H1 (cell line): ENCODE results near the gene CAB39L. TPM values are rescaled to one million over a fixed set of nuclear protein-coding genes. Genes with fewer than 3 reads are reported as not detected.

ENCODE experiments used
- CTCF ChIA-PET: fragments of 300-600 bp; sonication (Branson Sonifier 250); formaldehyde crosslinking; loops from one replicate; lab custom pipeline; 2021; ENCODE audit not compliant: partially characterized antibody; lab: Charles Lee
- POLR2A ChIA-PET: fragments of 300-600 bp; sonication (Branson Sonifier 250); formaldehyde crosslinking; loops from one replicate; lab custom pipeline; 2021; ENCODE audit warnings: inconsistent platforms; ENCODE audit not compliant: partially characterized antibody; lab: Charles Lee
- DNase-seq, 2 experiments: peaks; one replicate each; pipeline versions ENCODE4 v3.0.0 to v3.0.0-alpha.2; 2010 to 2022; ENCODE audit warnings: low spot score in 2 of 2, low read depth in 1 of 2, mixed read lengths in 1 of 2
- FAIRE-seq: peaks from 2 replicates; lab custom pipeline; 2011; peaks lifted over from hg19 to GRCh38; lab: Jason Lieb, UNC
- H2AFZ ChIP-seq: 2 replicates; pipeline ENCODE4 v1.8.1; 2012; ENCODE audit warnings: low read length, inconsistent platforms
- H2AK5ac ChIP-seq: 2 replicates; pipeline ENCODE4 v1.6.1; 2013; ENCODE audit warnings: low read depth, low read length
- H2BK120ac ChIP-seq: replicated peaks from 2 replicates; pipeline ENCODE3; 2013; ENCODE audit warnings: low read depth, low read length, inconsistent platforms
- H2BK12ac ChIP-seq: 2 replicates; pipeline ENCODE4 v1.6.1; 2013; ENCODE audit warnings: low read depth, low read length
- H2BK15ac ChIP-seq: 2 replicates; pipeline ENCODE4 v1.6.1; 2013; ENCODE audit warnings: low read length
- H2BK20ac ChIP-seq: 2 replicates; pipeline ENCODE4 v1.6.1; 2013; ENCODE audit warnings: low read length
- H2BK5ac ChIP-seq: 2 replicates; pipeline ENCODE4 v1.6.1; 2013; ENCODE audit warnings: low read depth, low read length
- H3K14ac ChIP-seq: 2 replicates; pipeline ENCODE4 v1.6.1; 2013; ENCODE audit warnings: inconsistent platforms; ENCODE audit not compliant: insufficient read length
- H3K18ac ChIP-seq: 2 replicates; pipeline ENCODE4 v1.6.1; 2013; ENCODE audit warnings: low read length; ENCODE audit errors: extremely low read depth
- H3K23ac ChIP-seq: 2 replicates; pipeline ENCODE4 v1.6.1; 2013; ENCODE audit warnings: inconsistent platforms; ENCODE audit not compliant: insufficient read length
- H3K23me2 ChIP-seq: 2 replicates; pipeline ENCODE4 v1.6.1; 2013; ENCODE audit warnings: low read depth, low read length
- H3K27ac ChIP-seq: 2 replicates; pipeline ENCODE4 v1.6.1; 2011; ENCODE audit warnings: low read depth, low read length, inconsistent platforms
- H3K27me3 ChIP-seq, 4 experiments: replicated peaks in 1 of 4; 1 replicate in 1 of 4; 2 replicates in 3 of 4; pipeline versions ENCODE4 v1.6.1 to v1.8.1; 2011 to 2013; ENCODE audit warnings: low read length in 3 of 4, mild to moderate bottlenecking in 3 of 4, inconsistent platforms in 2 of 4, mixed read lengths in 2 of 4, moderate library complexity in 1 of 4; ENCODE audit not compliant: control insufficient read depth in 3 of 4, insufficient read depth in 3 of 4; ENCODE audit errors: extremely low read depth in 1 of 4
- H3K36me3 ChIP-seq, 4 experiments: 2 replicates each; pipeline versions ENCODE4 v1.6.1 to v1.8.1; 2011 to 2013; ENCODE audit warnings: mild to moderate bottlenecking in 4 of 4, low read length in 3 of 4, moderate library complexity in 2 of 4, control low read depth in 1 of 4, inconsistent platforms in 1 of 4; ENCODE audit not compliant: insufficient read depth in 4 of 4, control insufficient read depth in 2 of 4
- H3K4ac ChIP-seq: replicated peaks from 2 replicates; pipeline ENCODE3; 2013; ENCODE audit warnings: low read length, low read depth, mixed read lengths, inconsistent platforms; ENCODE audit not compliant: insufficient read length
- H3K4me1 ChIP-seq, 4 experiments: replicated peaks in 1 of 4; 1 replicate in 1 of 4; 2 replicates in 3 of 4; pipeline versions ENCODE4 v1.6.1 to v1.8.1; 2011 to 2013; ENCODE audit warnings: low read length in 3 of 4, inconsistent platforms in 2 of 4, mixed read lengths in 1 of 4; ENCODE audit not compliant: insufficient read depth in 4 of 4, control insufficient read depth in 3 of 4
- H3K4me2 ChIP-seq, 2 experiments: 2 replicates each; pipeline versions ENCODE4 v1.6.1 to v1.8.1; 2011 to 2013; ENCODE audit warnings: low read depth in 2 of 2, low read length in 2 of 2, control low read depth in 1 of 2, inconsistent platforms in 1 of 2, mild to moderate bottlenecking in 1 of 2; ENCODE audit not compliant: insufficient read depth in 1 of 2
- H3K4me3 ChIP-seq, 4 experiments: fragments of 200-600, 300-600 bp in 1 of 4; sonication (generic), shearing (Covaris generic), sonication (Bioruptor Twin) in 1 of 4; 2 replicates each; pipeline versions ENCODE4 v1.5.1 to v1.8.1; 2011 to 2016; ENCODE audit warnings: low read length in 4 of 4, low read depth in 3 of 4, control low read depth in 2 of 4, inconsistent platforms in 2 of 4, mild to moderate bottlenecking in 2 of 4, mixed read lengths in 1 of 4, moderate library complexity in 1 of 4; ENCODE audit not compliant: insufficient read depth in 2 of 4; ENCODE audit errors: extremely low read depth in 1 of 4
- H3K56ac ChIP-seq: replicated peaks from 2 replicates; pipeline ENCODE3; 2013; ENCODE audit warnings: low read depth, mild to moderate bottlenecking, mixed read lengths, low read length, inconsistent platforms; ENCODE audit not compliant: insufficient read length
- H3K79me1 ChIP-seq: 2 replicates; pipeline ENCODE4 v1.6.1; 2013; ENCODE audit warnings: low read depth, low read length, control low read depth
- H3K79me2 ChIP-seq, 2 experiments: 2 replicates each; pipeline versions ENCODE4 v1.6.1 to v1.8.1; 2012 to 2013; ENCODE audit warnings: low read length in 2 of 2, mild to moderate bottlenecking in 2 of 2, inconsistent platforms in 1 of 2; ENCODE audit not compliant: insufficient read depth in 2 of 2, control insufficient read depth in 1 of 2
- H3K9ac ChIP-seq, 4 experiments: replicated peaks in 1 of 4; 1 replicate in 1 of 4; 2 replicates in 3 of 4; pipeline versions ENCODE4 v1.6.1 to v1.8.1; 2011 to 2013; ENCODE audit warnings: low read depth in 3 of 4, low read length in 3 of 4, control low read depth in 2 of 4, mild to moderate bottlenecking in 2 of 4, moderate library complexity in 2 of 4, inconsistent platforms in 1 of 4; ENCODE audit errors: extremely low read depth in 1 of 4
- H3K9me3 ChIP-seq, 2 experiments: 2 replicates each; pipeline versions ENCODE4 v1.6.1 to v1.8.1; 2012 to 2013; ENCODE audit warnings: mild to moderate bottlenecking in 2 of 2, moderate library complexity in 2 of 2, control low read depth in 1 of 2, inconsistent platforms in 1 of 2, low read depth in 1 of 2, low read length in 1 of 2, mixed read lengths in 1 of 2; ENCODE audit not compliant: insufficient read depth in 2 of 2
- H4K20me1 ChIP-seq, 2 experiments: replicated peaks in 1 of 2; 2 replicates each; pipeline versions ENCODE3 to v1.8.1; 2011 to 2013; ENCODE audit warnings: inconsistent platforms in 2 of 2, low read length in 2 of 2, mild to moderate bottlenecking in 1 of 2; ENCODE audit not compliant: insufficient read depth in 2 of 2, control insufficient read depth in 1 of 2
- H4K5ac ChIP-seq: 2 replicates; pipeline ENCODE4 v1.6.1; 2013; ENCODE audit warnings: low read length, low read depth, mixed read lengths, inconsistent platforms; ENCODE audit not compliant: insufficient read length
- H4K8ac ChIP-seq: 2 replicates; pipeline ENCODE4 v1.8.0; 2013; ENCODE audit warnings: mild to moderate bottlenecking, moderate library complexity, low read length, inconsistent platforms; ENCODE audit not compliant: insufficient read depth; ENCODE audit errors: extremely low read depth
- H4K91ac ChIP-seq: replicated peaks from 2 replicates; pipeline ENCODE3; 2013; ENCODE audit warnings: low read length, mixed read lengths, inconsistent platforms; ENCODE audit not compliant: insufficient read length
- CBX5 ChIP-seq: fragments of 300-800, 300-1000 bp; sonication (generic); IDR thresholded peaks from 2 replicates; pipeline ENCODE4 v1.7.1; 2016; ENCODE audit warnings: antibody characterized with exemption, low read length, low read depth
- CBX8 ChIP-seq: fragments of 300-800, 300-1000 bp; sonication (generic); IDR thresholded peaks from 2 replicates; pipeline ENCODE4 v1.7.1; 2016; ENCODE audit warnings: low read depth, low read length, borderline replicate concordance
- CTBP2 ChIP-seq: IDR thresholded peaks from 2 replicates; pipeline ENCODE4 v1.7.0; 2011; ENCODE audit warnings: borderline replicate concordance, mild to moderate bottlenecking, moderate library complexity, mixed read lengths, low read length; ENCODE audit not compliant: insufficient read depth, insufficient read length
- KDM1A ChIP-seq: fragments of 200-600, 300-600 bp; sonication (generic); IDR thresholded peaks from 2 replicates; pipeline ENCODE4 v1.7.1; 2016; ENCODE audit warnings: mild to moderate bottlenecking, low read length, borderline replicate concordance
- PHF8 ChIP-seq: fragments of 200-600 bp; sonication (generic); conservative IDR thresholded peaks from 2 replicates; pipeline ENCODE4 v1.7.1; 2012; ENCODE audit warnings: low read depth, mild to moderate bottlenecking, inconsistent platforms, low read length, moderate library complexity
- SIRT6 ChIP-seq: IDR thresholded peaks from one replicate; pipeline ENCODE4 v1.7.1; 2012; ENCODE audit warnings: low read length, inconsistent platforms
- SP2 ChIP-seq: IDR thresholded peaks from 2 replicates; pipeline ENCODE4 v1.6.1; 2012; ENCODE audit warnings: mild to moderate bottlenecking, low read length, inconsistent platforms
- TCF12 ChIP-seq: IDR thresholded peaks from 2 replicates; pipeline ENCODE4 v1.6.1; 2011; ENCODE audit warnings: low read depth, mild to moderate bottlenecking, low read length
- ZNF274 ChIP-seq: IDR thresholded peaks from 2 replicates; pipeline ENCODE4 v1.7.0; 2012; ENCODE audit warnings: low read length, borderline replicate concordance; ENCODE audit errors: extremely low read depth
- WGBS, 2 experiments: shearing (Covaris generic) in 1 of 2; methylation state at CpG; one replicate each; pipeline versions ENCODE4 v1.1.6 to v1.1.7; 2013 to 2015; ENCODE audit warnings: low lambda C conversion rate in 2 of 2, mixed read lengths in 2 of 2, inconsistent platforms in 1 of 2, low coverage in 1 of 2, missing lambda C conversion rate in 1 of 2; ENCODE audit not compliant: insufficient replicate concordance in 2 of 2, insufficient coverage in 1 of 2, insufficient read length in 1 of 2; ENCODE audit errors: extremely low coverage in 1 of 2, missing lambda C conversion rate in 1 of 2; 5-methylcytosine and 5-hydroxymethylcytosine counted together
- polyA plus RNA-seq, 7 experiments: library from polyadenylated mRNA; depleted of rRNA in 3 of 7; stranded (reverse) in 5 of 7; unstranded in 2 of 7; fragments of >200 nt in 5 of 7; fragments of 200-250 nt in 2 of 7; gene quantifications; 1 replicate in 5 of 7; 2 replicates in 1 of 7; 4 replicates in 1 of 7; pipeline versions ENCODE4 v1.2.1 to v1.2.3, GENCODE V29; 2011 to 2013; ENCODE audit warnings: missing spikeins in 2 of 7, mixed read lengths in 2 of 7
- total RNA-seq: library from RNA; stranded (reverse); fragmentation: NEBNext Ultra II Directional; extraction: Animal tissue kit (Norgen Biotek cat#: 25700); gene quantifications from 2 replicates; pipeline ENCODE4 v1.2.1, GENCODE V29; 2021
- TF ChIP-seq, protein P1 (sequence below): IDR thresholded peaks from 2 replicates; pipeline ENCODE4 v1.6.1; 2012; ENCODE audit warnings: inconsistent platforms

CAB39L gene
- total and polyA plus RNA-seq, 2 of the 8 experiments (the other 6 are each of a cell fraction or from before 2014, with no cell fraction given) = 2.5 to 4.8 TPM

DNA sequence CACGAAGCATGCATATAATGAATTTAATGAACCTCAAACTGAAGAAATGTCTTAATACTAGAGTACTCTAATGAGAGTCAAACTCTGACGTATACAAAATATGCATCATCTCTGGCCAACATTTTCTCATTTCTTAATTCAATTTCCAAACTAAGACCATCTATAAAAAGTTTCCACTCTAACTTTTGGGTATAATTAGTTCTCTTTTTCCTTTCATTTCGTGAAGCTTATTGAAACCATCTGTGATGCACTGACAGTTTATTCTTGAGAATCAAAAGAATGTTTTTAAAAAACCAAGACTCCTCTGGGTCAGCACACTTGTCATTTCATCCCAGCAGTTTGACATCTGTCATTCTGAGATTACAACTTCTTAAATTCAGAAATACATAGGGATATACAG, 90.0 kb downstream of the CAB39L start:
- CTCF ChIA-PET = no interaction called here
- Histone ChIP-seq H3K18ac (no peak overlapping the region), H3K14ac (no peak overlapping the region), H2BK12ac (no peak overlapping the region), H3K23me2 (peaks cover 2% of the 10 kb centered on the region; the same call in 1 of the 2 replicates), H3K4me1 (no peaks in the 10 kb centered on the region), H3K27ac (no peak overlapping the region), H2BK120ac (no peak overlapping the region), H3K9ac (no peak overlapping the region), H2BK20ac (no peak overlapping the region), H3K23ac (no peak overlapping the region), H2BK15ac (no peak overlapping the region), H3K4me2 (no peak overlapping the region), H3K9me3 (no peaks in the 10 kb centered on the region; a peak in 1 of 4 replicates), H2AK5ac (no peak overlapping the region), H3K4me3 (no peak overlapping the region), H4K20me1 (no peaks in the 10 kb centered on the region), H4K8ac (no peak overlapping the region), H4K91ac (no peak overlapping the region), H2AFZ (no peak overlapping the region), H3K56ac (no peak overlapping the region), H3K79me1 (no peaks in the 10 kb centered on the region), H3K36me3 (no peaks in the 10 kb centered on the region), H4K5ac (no peak overlapping the region), H2BK5ac (no peak overlapping the region), H3K79me2 (no peaks in the 10 kb centered on the region), H3K27me3 (no peaks in the 10 kb centered on the region), H3K4ac (no peak overlapping the region)
- DNase-seq = no peak
- 86% methylated on average over 3 of the region's 3 CpGs; no CpG with 5 or more reads in 1 of the 2 experiments for WGBS, 2 experiments
- TF ChIP-seq CBX8 = no peak
- no peak for TF ChIP-seq CTBP2
- no peak for TF ChIP-seq SIRT6
- TF ChIP-seq SP2 = no peak
- no peak for TF ChIP-seq CBX5
- no peak for TF ChIP-seq TCF12
- TF ChIP-seq, protein P1, sequence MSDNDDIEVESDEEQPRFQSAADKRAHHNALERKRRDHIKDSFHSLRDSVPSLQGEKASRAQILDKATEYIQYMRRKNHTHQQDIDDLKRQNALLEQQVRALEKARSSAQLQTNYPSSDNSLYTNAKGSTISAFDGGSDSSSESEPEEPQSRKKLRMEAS = no peak
- TF ChIP-seq KDM1A = no peak
- TF ChIP-seq PHF8 = no peak
- TF ChIP-seq ZNF274 = no peak
- POLR2A ChIA-PET = no interaction called here
- no peak for FAIRE-seq
